Measurements from ENCODE around the gene SLC7A6OS.

- TF ChIP-seq, protein P1, sequence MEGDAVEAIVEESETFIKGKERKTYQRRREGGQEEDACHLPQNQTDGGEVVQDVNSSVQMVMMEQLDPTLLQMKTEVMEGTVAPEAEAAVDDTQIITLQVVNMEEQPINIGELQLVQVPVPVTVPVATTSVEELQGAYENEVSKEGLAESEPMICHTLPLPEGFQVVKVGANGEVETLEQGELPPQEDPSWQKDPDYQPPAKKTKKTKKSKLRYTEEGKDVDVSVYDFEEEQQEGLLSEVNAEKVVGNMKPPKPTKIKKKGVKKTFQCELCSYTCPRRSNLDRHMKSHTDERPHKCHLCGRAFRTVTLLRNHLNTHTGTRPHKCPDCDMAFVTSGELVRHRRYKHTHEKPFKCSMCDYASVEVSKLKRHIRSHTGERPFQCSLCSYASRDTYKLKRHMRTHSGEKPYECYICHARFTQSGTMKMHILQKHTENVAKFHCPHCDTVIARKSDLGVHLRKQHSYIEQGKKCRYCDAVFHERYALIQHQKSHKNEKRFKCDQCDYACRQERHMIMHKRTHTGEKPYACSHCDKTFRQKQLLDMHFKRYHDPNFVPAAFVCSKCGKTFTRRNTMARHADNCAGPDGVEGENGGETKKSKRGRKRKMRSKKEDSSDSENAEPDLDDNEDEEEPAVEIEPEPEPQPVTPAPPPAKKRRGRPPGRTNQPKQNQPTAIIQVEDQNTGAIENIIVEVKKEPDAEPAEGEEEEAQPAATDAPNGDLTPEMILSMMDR (conservative IDR thresholded peaks at IDR 0.05; ENCODE audit: low read length): no peak
- TF ChIP-seq EZH2phosphoT487 (IDR thresholded peaks at IDR 0.05; ENCODE audit: borderline replicate concordance, low read depth, low read length): no peak
Measured at GRCh38 chr16:68257906-68258800, 52.6 kb downstream of the SLC7A6OS start.

Measured in OCI-LY7 (cell line).